Measurements from ENCODE around the gene DYNLL2.
"Not testable (repeated sequence)": the region's sequence is repeated elsewhere in the genome, so short reads cannot be mapped to it uniquely, and the experiment has no call there.

DYNLL2 gene

GRCh38 chr17:58107306-58107705 is 24.1 kb downstream of the DYNLL2 start:
- DNase-seq: no peak

- no peak for DNase-seq
These were observed 26.0 kb downstream of the DYNLL2 start for GRCh38 chr17:58109197-58109596.

GRCh38 chr17:58110012-58110411 is 26.8 kb downstream of the DYNLL2 start:
- DNase-seq: no peak

- DNase-seq: no peak
These were observed 28.5 kb downstream of the DYNLL2 start for GRCh38 chr17:58111676-58112075.

- peak; percentile 39 to 64 for DNase-seq
These were observed 29.9 kb downstream of the DYNLL2 start for GRCh38 chr17:58112970-58113631.

GRCh38 chr17:58113947-58114346 is 30.7 kb downstream of the DYNLL2 start:
- DNase-seq: no peak

- no peak for DNase-seq
These were observed 34.2 kb downstream of the DYNLL2 start for GRCh38 chr17:58117382-58117781.

- no peak for DNase-seq
These were observed 36.3 kb downstream of the DYNLL2 start for GRCh38 chr17:58119491-58119890.

- DNase-seq: no peak
These were observed 37.1 kb downstream of the DYNLL2 start for GRCh38 chr17:58120195-58120822.

GRCh38 chr17:58121925-58122324 is 38.7 kb downstream of the DYNLL2 start:
- DNase-seq: no peak

- no peak for DNase-seq
These were observed 44.6 kb downstream of the DYNLL2 start for GRCh38 chr17:58127846-58128245.

- DNase-seq: not testable (repeated sequence)
These were observed 49.5 kb downstream of the DYNLL2 start for GRCh38 chr17:58132697-58133096.

GRCh38 chr17:58136669-58137279 is 53.6 kb downstream of the DYNLL2 start:
- no peak for DNase-seq

GRCh38 chr17:58141505-58141904 is 58.3 kb downstream of the DYNLL2 start:
- DNase-seq: no peak

GRCh38 chr17:58143335-58143734 is 60.1 kb downstream of the DYNLL2 start:
- DNase-seq: not testable (repeated sequence)

- no peak for DNase-seq
These were observed 61.6 kb downstream of the DYNLL2 start for GRCh38 chr17:58144801-58145200.
